Trophoblast cell (in vitro differentiated cells and primary cell): ENCODE measurements around the gene CHD6.

Experiments
- DNase-seq, 2 donors: peaks; one replicate each; pipeline ENCODE4 v3.0.0-alpha.2; 2016
- H2AFZ ChIP-seq: 2 replicates; pipeline ENCODE4 v1.6.1; 2013; ENCODE audit warnings: low read length, moderate library complexity, mild to moderate bottlenecking; ENCODE audit not compliant: insufficient read depth, poor library complexity
- H2AK5ac ChIP-seq: 2 replicates; pipeline ENCODE4 v1.6.1; 2013; ENCODE audit warnings: mild to moderate bottlenecking, low read length
- H2BK120ac ChIP-seq: 2 replicates; pipeline ENCODE4 v1.6.1; 2013; ENCODE audit warnings: low read length, mild to moderate bottlenecking, moderate library complexity; ENCODE audit not compliant: insufficient read depth, poor library complexity
- H2BK12ac ChIP-seq: 2 replicates; pipeline ENCODE4 v1.6.1; 2013; ENCODE audit warnings: mild to moderate bottlenecking, low read length, moderate library complexity
- H2BK5ac ChIP-seq: 2 replicates; pipeline ENCODE4 v1.6.1; 2013; ENCODE audit warnings: low read length, low read depth, moderate library complexity, mild to moderate bottlenecking; ENCODE audit not compliant: poor library complexity
- H3K14ac ChIP-seq: 2 replicates; pipeline ENCODE4 v1.6.1; 2013; ENCODE audit warnings: mild to moderate bottlenecking, low read length
- H3K18ac ChIP-seq: 2 replicates; pipeline ENCODE4 v1.6.1; 2013; ENCODE audit warnings: mild to moderate bottlenecking, low read length
- H3K23ac ChIP-seq: 2 replicates; pipeline ENCODE4 v1.6.1; 2013; ENCODE audit warnings: low read length
- H3K27ac ChIP-seq: 2 replicates; pipeline ENCODE4 v1.5.1; 2013; ENCODE audit warnings: low read depth, mild to moderate bottlenecking, inconsistent platforms, low read length, moderate library complexity
- H3K27me3 ChIP-seq: 2 replicates; pipeline ENCODE4 v1.6.1; 2013; ENCODE audit warnings: inconsistent platforms, mild to moderate bottlenecking, low read length, moderate library complexity; ENCODE audit not compliant: insufficient read depth
- H3K36me3 ChIP-seq, 2 experiments: 1 replicate in 1 of 2; 2 replicates in 1 of 2; pipeline ENCODE4 v1.6.1; 2013; ENCODE audit warnings: low read length in 2 of 2, mild to moderate bottlenecking in 2 of 2, moderate library complexity in 1 of 2; ENCODE audit not compliant: insufficient read depth in 2 of 2, control insufficient read depth in 1 of 2
- H3K4ac ChIP-seq: 2 replicates; pipeline ENCODE4 v1.6.1; 2013; ENCODE audit warnings: low read depth, mild to moderate bottlenecking, low read length, moderate library complexity
- H3K4me1 ChIP-seq, 2 experiments: 1 replicate in 1 of 2; 2 replicates in 1 of 2; pipeline ENCODE4 v1.6.1; 2013; ENCODE audit warnings: low read length in 2 of 2, mild to moderate bottlenecking in 2 of 2, moderate library complexity in 1 of 2; ENCODE audit not compliant: insufficient read depth in 2 of 2, control insufficient read depth in 1 of 2
- H3K4me2 ChIP-seq: 2 replicates; pipeline ENCODE4 v1.6.1; 2013; ENCODE audit warnings: inconsistent platforms, mild to moderate bottlenecking, low read length, moderate library complexity
- H3K4me3 ChIP-seq: 2 replicates; pipeline ENCODE4 v1.5.1; 2013; ENCODE audit warnings: mild to moderate bottlenecking, low read depth, low read length, inconsistent platforms
- H3K79me1 ChIP-seq: one replicate; pipeline ENCODE4 v1.6.1; 2013; ENCODE audit warnings: low read length
- H3K79me2 ChIP-seq: 2 replicates; pipeline ENCODE4 v1.6.1; 2013; ENCODE audit warnings: low read length, mild to moderate bottlenecking; ENCODE audit not compliant: control insufficient read depth, insufficient read depth, poor library complexity
- H3K9ac ChIP-seq: 2 replicates; pipeline ENCODE4 v1.6.1; 2013; ENCODE audit warnings: mild to moderate bottlenecking, low read length
- H3K9me3 ChIP-seq: 2 replicates; pipeline ENCODE4 v1.6.1; 2013; ENCODE audit warnings: low read depth, mild to moderate bottlenecking, control low read depth, inconsistent platforms, low read length; ENCODE audit not compliant: insufficient read depth
- H4K12ac ChIP-seq: 2 replicates; pipeline ENCODE4 v1.6.1; 2013; ENCODE audit warnings: low read depth, mild to moderate bottlenecking, low read length, moderate library complexity
- H4K8ac ChIP-seq: 2 replicates; pipeline ENCODE4 v1.6.1; 2013; ENCODE audit warnings: low read depth, mild to moderate bottlenecking, low read length, moderate library complexity
- H4K91ac ChIP-seq: one replicate; pipeline ENCODE4 v1.6.1; 2013; ENCODE audit warnings: low read depth, mild to moderate bottlenecking, low read length, moderate library complexity
- WGBS: extraction: QIAGEN DNeasy Blood & Tissue Kit; methylation state at CpG from one replicate; pipeline ENCODE4 v1.1.7; 2013; ENCODE audit warnings: missing lambda C conversion rate; ENCODE audit not compliant: insufficient read length, insufficient coverage; ENCODE audit errors: extremely low coverage; 5-methylcytosine and 5-hydroxymethylcytosine counted together

Gene CHD6

GRCh38 chr20:41426086-41426830 is 191.9 kb downstream of the CHD6 start:
- Histone ChIP-seq H3K79me2 (no peaks in the 10 kb centered on the region), H3K36me3 (peaks cover 19 to 28% of the 10 kb centered on the region in 2 experiments), H3K4me1 (peaks cover 0 to 2% of the 10 kb centered on the region in 2 experiments), H3K4ac (no peak overlapping the region), H3K18ac (no peak overlapping the region), H2AK5ac (no peak overlapping the region), H3K9me3 (no peaks in the 10 kb centered on the region), H3K23ac (no peak overlapping the region), H4K12ac (no peak overlapping the region), H3K27me3 (no peaks in the 10 kb centered on the region), H3K4me2 (no peak overlapping the region), H4K8ac (no peak overlapping the region), H4K91ac (no peak overlapping the region), H2BK120ac (no peak overlapping the region), H2BK5ac (no peak overlapping the region), H3K9ac (no peak overlapping the region), H3K27ac (no peak overlapping the region), H3K79me1 (no peaks in the 10 kb centered on the region), H3K14ac (no peak overlapping the region), H3K4me3 (no peak overlapping the region), H2BK12ac (no peak overlapping the region), H2AFZ (no peak overlapping the region)
- DNase-seq, result no peak
- no CpG with 5 or more reads among the region's 11 CpGs for WGBS

- H3K4ac ChIP-seq, result no peak overlapping the region
- no peak overlapping the region for H2AK5ac ChIP-seq
- no peak overlapping the region for H3K9ac ChIP-seq
- no peak overlapping the region for H4K12ac ChIP-seq
- peaks cover 0 to 2% of the 10 kb centered on the region in 2 experiments for H3K4me1 ChIP-seq
- no peak overlapping the region for H2BK12ac ChIP-seq
- no peaks in the 10 kb centered on the region for H3K9me3 ChIP-seq
- DNase-seq, result no peak
- H2BK120ac ChIP-seq, result no peak overlapping the region
- no peaks in the 10 kb centered on the region for H3K79me2 ChIP-seq
- H3K27ac ChIP-seq, result no peak overlapping the region
- H2AFZ ChIP-seq, result no peak overlapping the region
- H3K18ac ChIP-seq, result no peak overlapping the region
- H2BK5ac ChIP-seq, result peak overlapping the region; percentile 42
- H3K79me1 ChIP-seq, result no peaks in the 10 kb centered on the region
- H3K4me2 ChIP-seq, result no peak overlapping the region
- H3K14ac ChIP-seq, result no peak overlapping the region
- H4K8ac ChIP-seq, result no peak overlapping the region
- no peak overlapping the region for H3K23ac ChIP-seq
- H3K27me3 ChIP-seq, result no peaks in the 10 kb centered on the region
- 100% methylated on average over 2 of the region's 10 CpGs for WGBS
- no peak overlapping the region for H4K91ac ChIP-seq
- no peak overlapping the region for H3K4me3 ChIP-seq
- peaks cover 20 to 30% of the 10 kb centered on the region in 2 experiments for H3K36me3 ChIP-seq
Observed at GRCh38 chr20:41425180-41425884, 192.8 kb downstream of the CHD6 start.

GRCh38 chr20:41424546-41424945 is 193.6 kb downstream of the CHD6 start:
- peaks cover 16 to 30% of the 10 kb centered on the region in 2 experiments for H3K36me3 ChIP-seq
- H3K27me3 ChIP-seq, result no peaks in the 10 kb centered on the region
- no peak overlapping the region for H4K12ac ChIP-seq
- H2AFZ ChIP-seq, result no peak overlapping the region
- no peak overlapping the region for H3K4me2 ChIP-seq
- no peak overlapping the region for H3K27ac ChIP-seq
- H3K79me2 ChIP-seq, result no peaks in the 10 kb centered on the region
- H2AK5ac ChIP-seq, result no peak overlapping the region
- H3K79me1 ChIP-seq, result no peaks in the 10 kb centered on the region
- peaks cover 0 to 2% of the 10 kb centered on the region in 2 experiments for H3K4me1 ChIP-seq
- no peak overlapping the region for H4K91ac ChIP-seq
- H3K9me3 ChIP-seq, result no peaks in the 10 kb centered on the region
- no peak overlapping the region for H3K23ac ChIP-seq
- no peak overlapping the region for H3K9ac ChIP-seq
- DNase-seq, result no peak
- no peak overlapping the region for H3K4me3 ChIP-seq
- H2BK12ac ChIP-seq, result no peak overlapping the region
- no peak overlapping the region for H3K18ac ChIP-seq
- WGBS, result no CpG with 5 or more reads among the region's 1 CpG
- H4K8ac ChIP-seq, result no peak overlapping the region
- H3K4ac ChIP-seq, result no peak overlapping the region
- H2BK120ac ChIP-seq, result no peak overlapping the region
- no peak overlapping the region for H3K14ac ChIP-seq
- no peak overlapping the region for H2BK5ac ChIP-seq

- no peak overlapping the region for H3K18ac ChIP-seq
- H4K8ac ChIP-seq, result no peak overlapping the region
- H2AK5ac ChIP-seq, result no peak overlapping the region
- no peak overlapping the region for H3K14ac ChIP-seq
- no peaks in the 10 kb centered on the region for H3K27me3 ChIP-seq
- no peaks in the 10 kb centered on the region for H3K79me2 ChIP-seq
- no peak overlapping the region for H3K23ac ChIP-seq
- H4K12ac ChIP-seq, result no peak overlapping the region
- H4K91ac ChIP-seq, result no peak overlapping the region
- peaks cover 16 to 30% of the 10 kb centered on the region in 2 experiments for H3K36me3 ChIP-seq
- no peaks in the 10 kb centered on the region for H3K9me3 ChIP-seq
- H3K4me2 ChIP-seq, result no peak overlapping the region
- no peak overlapping the region for H3K27ac ChIP-seq
- WGBS, result no CpG with 5 or more reads among the region's 3 CpGs
- no peak overlapping the region for H2AFZ ChIP-seq
- H2BK12ac ChIP-seq, result no peak overlapping the region
- no peak overlapping the region for H3K9ac ChIP-seq
- H3K4me3 ChIP-seq, result no peak overlapping the region
- no peak overlapping the region for H2BK5ac ChIP-seq
- H3K79me1 ChIP-seq, result no peaks in the 10 kb centered on the region
- H2BK120ac ChIP-seq, result no peak overlapping the region
- H3K4me1 ChIP-seq, result peaks cover 0 to 2% of the 10 kb centered on the region in 2 experiments
- no peak overlapping the region for H3K4ac ChIP-seq
- DNase-seq, result no peak
Observed at GRCh38 chr20:41424011-41424410, 194.2 kb downstream of the CHD6 start.
